WTC11 (cell line): Measurements from ENCODE around the gene ZNF581. TPM values are rescaled to one million over a fixed set of nuclear protein-coding genes. Genes with fewer than 3 reads are reported as not detected.

Experiments
- ATAC-seq: fragments of 200-7000 bp; cut with Tn5 transposase; 2 replicates; pipeline ENCODE4 v1.10.0; 2021; ENCODE audit warnings: mild to moderate bottlenecking, moderate library complexity
- CTCF ChIA-PET: fragments of 300-600 bp; sonication (Branson Sonifier 250); formaldehyde crosslinking; loops from one replicate; lab custom pipeline; 2021; ENCODE audit warnings: antibody characterized with exemption; lab: Charles Lee
- POLR2A ChIA-PET: fragments of 350-600 bp; sonication (Branson Sonifier 250); formaldehyde crosslinking; loops from one replicate; lab custom pipeline; 2021; ENCODE audit warnings: antibody characterized with exemption; lab: Charles Lee
- DNase-seq: peaks from one replicate; pipeline ENCODE4 v3.0.0; 2021; ENCODE audit warnings: low spot score
- H3K27ac Mint-ChIP-seq: 2 replicates; pipeline ENCODE4 v1.8.0; 2021; ENCODE audit warnings: mixed read lengths
- H3K27me3 Mint-ChIP-seq: 2 replicates; pipeline ENCODE4 v1.8.0; 2021; ENCODE audit warnings: low read depth, mild to moderate bottlenecking, moderate library complexity, mixed read lengths
- H3K36me3 Mint-ChIP-seq: 2 replicates; pipeline ENCODE4 v1.8.0; 2021; ENCODE audit warnings: mixed read lengths
- H3K4me1 Mint-ChIP-seq: 2 replicates; pipeline ENCODE4 v1.8.0; 2022; ENCODE audit warnings: mixed read lengths
- H3K4me3 Mint-ChIP-seq: 2 replicates; pipeline ENCODE4 v1.8.0; 2021; ENCODE audit warnings: mild to moderate bottlenecking, moderate library complexity, mixed read lengths
- H3K9me3 Mint-ChIP-seq: 2 replicates; pipeline ENCODE4 v1.8.0; 2021; ENCODE audit warnings: mixed read lengths
- AR ChIP-seq: fragments of 250-450 bp; sonication (Bioruptor Pico); IDR thresholded peaks from 2 replicates; pipeline ENCODE4 v1.9.0; 2021; ENCODE audit warnings: mild to moderate bottlenecking
- ARID4B ChIP-seq: sonication (generic); formaldehyde crosslinking; IDR thresholded peaks from 2 replicates; pipeline ENCODE4 v1.8.0; 2023; ENCODE audit warnings: missing genetic modification reagents, mild to moderate bottlenecking, borderline replicate concordance
- ATF2 ChIP-seq: sonication (generic); formaldehyde crosslinking; IDR thresholded peaks from 2 replicates; pipeline ENCODE4 v1.8.1; 2022; ENCODE audit warnings: low read depth, missing genetic modification reagents, borderline replicate concordance
- CREM ChIP-seq: sonication (generic); formaldehyde crosslinking; IDR thresholded peaks from 2 replicates; pipeline ENCODE4 v1.8.1; 2022; ENCODE audit warnings: mild to moderate bottlenecking, missing genetic modification reagents, moderate library complexity
- FOXK1 ChIP-seq: sonication (generic); formaldehyde crosslinking; IDR thresholded peaks from 2 replicates; pipeline ENCODE4 v1.8.0; 2022; ENCODE audit warnings: mild to moderate bottlenecking, moderate library complexity, missing genetic modification reagents
- FOXP1 ChIP-seq: sonication (generic); formaldehyde crosslinking; IDR thresholded peaks from 2 replicates; pipeline ENCODE4 v1.8.0; 2022; ENCODE audit warnings: missing genetic modification reagents, mild to moderate bottlenecking, moderate library complexity, borderline replicate concordance
- GABPB1 ChIP-seq: sonication (generic); formaldehyde crosslinking; IDR thresholded peaks from 2 replicates; pipeline ENCODE4 v1.8.1; 2023; ENCODE audit warnings: mild to moderate bottlenecking, missing genetic modification reagents
- HMGA2 ChIP-seq: fragments of 250-450 bp; sonication (Bioruptor Pico); IDR thresholded peaks from 2 replicates; pipeline ENCODE4 v1.4.0; 2021; ENCODE audit warnings: mild to moderate bottlenecking, moderate library complexity
- HMGXB4 ChIP-seq: sonication (generic); formaldehyde crosslinking; IDR thresholded peaks from 2 replicates; pipeline ENCODE4 v1.8.1; 2023; ENCODE audit warnings: mild to moderate bottlenecking, moderate library complexity, missing genetic modification reagents
- IRF2 ChIP-seq: sonication (generic); formaldehyde crosslinking; IDR thresholded peaks from 2 replicates; pipeline ENCODE4 v1.8.0; 2022; ENCODE audit warnings: low read depth, missing genetic modification reagents, borderline replicate concordance
- NFYB ChIP-seq: sonication (generic); formaldehyde crosslinking; conservative IDR thresholded peaks from 2 replicates; pipeline ENCODE4 v1.8.0; 2022; ENCODE audit warnings: low read depth, missing genetic modification reagents
- OVOL2 ChIP-seq: fragments of 250-450 bp; sonication (Bioruptor Pico); IDR thresholded peaks from 2 replicates; pipeline ENCODE4 v1.9.0; 2021; ENCODE audit warnings: mild to moderate bottlenecking, borderline replicate concordance
- SMAD3 ChIP-seq: sonication (generic); formaldehyde crosslinking; IDR thresholded peaks from 2 replicates; pipeline ENCODE4 v1.8.0; 2022; ENCODE audit warnings: missing genetic modification reagents, mild to moderate bottlenecking, borderline replicate concordance
- USF1 ChIP-seq: sonication (generic); formaldehyde crosslinking; IDR thresholded peaks from 2 replicates; pipeline ENCODE4 v1.8.0; 2022; ENCODE audit warnings: mild to moderate bottlenecking, missing genetic modification reagents
- ZBTB43 ChIP-seq: sonication (generic); formaldehyde crosslinking; IDR thresholded peaks from 2 replicates; pipeline ENCODE4 v1.8.1; 2023; ENCODE audit warnings: mild to moderate bottlenecking, missing genetic modification reagents
- ZNF317 ChIP-seq: sonication (generic); formaldehyde crosslinking; IDR thresholded peaks from 2 replicates; pipeline ENCODE4 v1.8.1; 2023; ENCODE audit warnings: low read depth, mild to moderate bottlenecking, moderate library complexity, missing genetic modification reagents, borderline replicate concordance
- ZNF671 ChIP-seq: fragments of 250-450 bp; sonication (Bioruptor Pico); IDR thresholded peaks from 2 replicates; pipeline ENCODE4 v1.8.0; 2021; ENCODE audit warnings: mild to moderate bottlenecking
- total RNA-seq: library from RNA; stranded (reverse); gene quantifications from 3 replicates; pipeline ENCODE4 v1.2.3, GENCODE V29; 2021

ZNF581 gene
- total RNA-seq, 1 experiment from 2014 or later = 100 TPM

GRCh38 chr19:55693336-55693974, 50.0 kb downstream of the ZNF581 start (continued):
- no peak for TF ChIP-seq FOXP1

GRCh38 chr19:55694241-55694655, 50.8 kb downstream of the ZNF581 start:
- TF ChIP-seq ARID4B (CRISPR knock-in tag) (no peak), CREM (no peak), HMGA2 (CRISPR knock-in tag) (no peak), ZNF671 (no peak), GABPB1 (CRISPR knock-in tag) (no peak), SMAD3 (CRISPR knock-in tag) (no peak), ZNF317 (no peak), USF1 (CRISPR knock-in tag) (no peak), IRF2 (no peak), FOXK1 (CRISPR knock-in tag) (no peak), HMGXB4 (CRISPR knock-in tag) (no peak), ATF2 (no peak), NFYB (CRISPR knock-in tag) (no peak), AR (CRISPR knock-in tag) (no peak), ZBTB43 (CRISPR knock-in tag) (no peak), OVOL2 (CRISPR knock-in tag) (no peak)
- Mint-ChIP-seq H3K27ac (no peak overlapping the region), H3K36me3 (peaks cover 25% of the 10 kb centered on the region), H3K4me3 (no peak overlapping the region), H3K27me3 (no peaks in the 10 kb centered on the region), H3K9me3 (no peaks in the 10 kb centered on the region), H3K4me1 (no peaks in the 10 kb centered on the region)
- POLR2A ChIA-PET = interaction anchor here (0.6 kb wide), 1 partner anchor 438 kb away, joined by 4 read pairs; no protein-coding TSS in a partner anchor
- ATAC-seq = peak; percentile 34; the same call in 1 of the 2 replicates
- CTCF ChIA-PET = interaction anchor here (1.5 kb wide), 2 partner anchors 9 to 23 kb away, joined by 3 to 4 read pairs; no protein-coding TSS in a partner anchor
- no peak for DNase-seq
